GM18519 (cell line): ENCODE data around the gene PGGHG.
"Not testable (repeated sequence)": the region's sequence is repeated elsewhere in the genome, so short reads cannot be mapped to it uniquely, and the experiment has no call there.

Source experiments
- ATAC-seq: cut with Tn5 transposase; IDR thresholded peaks from one replicate; pipeline ENCODE4 v1.9.1; 2021; ENCODE audit warnings: mild to moderate bottlenecking, moderate library complexity; ENCODE audit not compliant: unreplicated experiment, low FRiP score

PGGHG gene

GRCh38 chr11:311013-311748, 22.3 kb downstream of the PGGHG start:
- ATAC-seq, result not testable (repeated sequence)

- ATAC-seq, result no peak
Observed at GRCh38 chr11:312092-312816, 23.3 kb downstream of the PGGHG start.

GRCh38 chr11:313304-313786, 24.4 kb downstream of the PGGHG start:
- no peak for ATAC-seq

GRCh38 chr11:313787-314553, 25.0 kb downstream of the PGGHG start, which contains the start of gene IFITM1:
IFITM1 (plus strand) TSS chr11:314040; CDS start chr11:314171, 131 bp downstream.
- ATAC-seq, result no peak

GRCh38 chr11:314554-314875, 25.6 kb downstream of the PGGHG start:
- ATAC-seq, result not testable (repeated sequence)

GRCh38 chr11:315051-315481, 26.1 kb downstream of the PGGHG start:
- no peak for ATAC-seq

- no peak for ATAC-seq
Observed at GRCh38 chr11:315516-315994, 26.6 kb downstream of the PGGHG start.

GRCh38 chr11:316031-316701, 27.2 kb downstream of the PGGHG start:
- no peak for ATAC-seq

GRCh38 chr11:316891-317301, 28.0 kb downstream of the PGGHG start:
- no peak for ATAC-seq

- ATAC-seq, result not testable (repeated sequence)
Observed at GRCh38 chr11:317668-318404, 28.9 kb downstream of the PGGHG start.

GRCh38 chr11:318405-319120, 29.6 kb downstream of the PGGHG start:
- peak; percentile 34 for ATAC-seq

GRCh38 chr11:319121-319887, 30.4 kb downstream of the PGGHG start:
- ATAC-seq, result not testable (repeated sequence)

GRCh38 chr11:319888-320273, 31.0 kb downstream of the PGGHG start:
- not testable (repeated sequence) for ATAC-seq

- ATAC-seq, result no peak
Observed at GRCh38 chr11:324156-324555, 35.2 kb downstream of the PGGHG start.

- not testable (repeated sequence) for ATAC-seq
Observed at GRCh38 chr11:324593-325517, 35.9 kb downstream of the PGGHG start.

- no peak for ATAC-seq
Observed at GRCh38 chr11:325796-326591, 37.1 kb downstream of the PGGHG start.

- ATAC-seq, result no peak
Observed at GRCh38 chr11:326592-326841, 37.6 kb downstream of the PGGHG start.
